Ishikawa (cell line): ENCODE results near the gene MAPK9.

Experiments
- CEBPB ChIP-seq: IDR thresholded peaks from 2 replicates; pipeline ENCODE4 v1.6.1; 2012
- CREB1 ChIP-seq: IDR thresholded peaks from 2 replicates; pipeline ENCODE4 v1.6.1; 2012; ENCODE audit warnings: low read depth
- EP300 ChIP-seq: IDR thresholded peaks from 2 replicates; pipeline ENCODE4 v1.6.1; 2012; ENCODE audit warnings: borderline replicate concordance
- FOXM1 ChIP-seq: IDR thresholded peaks from 2 replicates; pipeline ENCODE4 v1.6.1; 2012; ENCODE audit warnings: low read depth, borderline replicate concordance
- NFIC ChIP-seq: IDR thresholded peaks from 2 replicates; pipeline ENCODE4 v1.6.1; 2012
- RAD21 ChIP-seq: IDR thresholded peaks from 2 replicates; pipeline ENCODE4 v1.6.1; 2012; ENCODE audit warnings: low read depth
- TAF1 ChIP-seq: IDR thresholded peaks from 2 replicates; pipeline ENCODE4 v1.6.1; 2012; ENCODE audit warnings: low read depth, mild to moderate bottlenecking
- TCF12 ChIP-seq: IDR thresholded peaks from 2 replicates; pipeline ENCODE4 v1.6.1; 2012; ENCODE audit warnings: low read depth
- TEAD4 ChIP-seq: IDR thresholded peaks from 2 replicates; pipeline ENCODE4 v1.6.1; 2012
- YY1 ChIP-seq: IDR thresholded peaks from 2 replicates; pipeline ENCODE4 v1.6.1; 2012; ENCODE audit warnings: low read depth
- TF ChIP-seq, protein P1 (sequence below): IDR thresholded peaks from 2 replicates; pipeline ENCODE4 v1.6.1; 2012; ENCODE audit warnings: low read depth, mild to moderate bottlenecking
- TF ChIP-seq, protein P2 (sequence below): IDR thresholded peaks from 2 replicates; pipeline ENCODE4 v1.6.1; 2012
- TF ChIP-seq, protein P3 (sequence below): IDR thresholded peaks from 2 replicates; pipeline ENCODE4 v1.6.1; 2012

DNA sequence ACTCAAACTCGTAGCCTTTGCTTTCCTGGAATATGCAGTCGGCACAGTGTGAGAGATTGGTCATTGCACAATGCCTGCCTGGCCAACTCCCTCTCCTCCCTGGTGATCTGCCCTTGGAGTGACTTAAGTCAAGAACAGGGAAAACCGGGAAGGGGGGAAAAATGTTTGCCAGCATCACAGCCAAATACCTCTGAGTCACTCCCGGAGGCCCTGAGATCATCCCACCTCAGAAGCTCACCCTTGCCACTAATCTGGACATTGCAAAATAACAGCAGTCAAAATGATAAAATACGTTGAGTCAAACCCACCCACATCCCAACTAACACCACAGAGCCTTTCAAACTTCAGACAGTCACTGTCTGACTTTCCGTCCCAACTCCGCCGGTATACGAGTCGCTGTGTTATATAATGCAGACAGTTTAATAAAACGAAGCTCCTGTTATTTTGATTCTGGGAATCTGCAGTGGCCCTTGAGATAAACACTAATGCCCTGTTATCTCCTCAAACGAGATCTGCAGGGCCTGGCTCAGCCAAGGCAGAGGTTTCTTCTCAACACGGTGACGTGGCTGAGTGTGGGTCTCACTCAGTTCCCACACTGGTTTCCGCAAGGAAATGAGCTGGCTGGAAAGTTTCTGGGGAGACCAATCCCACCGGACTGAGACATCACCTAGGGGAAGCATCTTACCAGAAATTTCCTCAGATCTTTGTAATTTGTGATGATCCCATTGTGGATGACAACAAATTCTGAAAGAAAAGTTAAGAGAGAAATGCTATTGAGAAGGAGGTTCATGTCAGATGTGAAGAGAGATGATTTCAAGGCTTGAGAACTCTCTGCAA is 39.1 kb upstream of the MAPK9 start:
- TF ChIP-seq, protein P1, sequence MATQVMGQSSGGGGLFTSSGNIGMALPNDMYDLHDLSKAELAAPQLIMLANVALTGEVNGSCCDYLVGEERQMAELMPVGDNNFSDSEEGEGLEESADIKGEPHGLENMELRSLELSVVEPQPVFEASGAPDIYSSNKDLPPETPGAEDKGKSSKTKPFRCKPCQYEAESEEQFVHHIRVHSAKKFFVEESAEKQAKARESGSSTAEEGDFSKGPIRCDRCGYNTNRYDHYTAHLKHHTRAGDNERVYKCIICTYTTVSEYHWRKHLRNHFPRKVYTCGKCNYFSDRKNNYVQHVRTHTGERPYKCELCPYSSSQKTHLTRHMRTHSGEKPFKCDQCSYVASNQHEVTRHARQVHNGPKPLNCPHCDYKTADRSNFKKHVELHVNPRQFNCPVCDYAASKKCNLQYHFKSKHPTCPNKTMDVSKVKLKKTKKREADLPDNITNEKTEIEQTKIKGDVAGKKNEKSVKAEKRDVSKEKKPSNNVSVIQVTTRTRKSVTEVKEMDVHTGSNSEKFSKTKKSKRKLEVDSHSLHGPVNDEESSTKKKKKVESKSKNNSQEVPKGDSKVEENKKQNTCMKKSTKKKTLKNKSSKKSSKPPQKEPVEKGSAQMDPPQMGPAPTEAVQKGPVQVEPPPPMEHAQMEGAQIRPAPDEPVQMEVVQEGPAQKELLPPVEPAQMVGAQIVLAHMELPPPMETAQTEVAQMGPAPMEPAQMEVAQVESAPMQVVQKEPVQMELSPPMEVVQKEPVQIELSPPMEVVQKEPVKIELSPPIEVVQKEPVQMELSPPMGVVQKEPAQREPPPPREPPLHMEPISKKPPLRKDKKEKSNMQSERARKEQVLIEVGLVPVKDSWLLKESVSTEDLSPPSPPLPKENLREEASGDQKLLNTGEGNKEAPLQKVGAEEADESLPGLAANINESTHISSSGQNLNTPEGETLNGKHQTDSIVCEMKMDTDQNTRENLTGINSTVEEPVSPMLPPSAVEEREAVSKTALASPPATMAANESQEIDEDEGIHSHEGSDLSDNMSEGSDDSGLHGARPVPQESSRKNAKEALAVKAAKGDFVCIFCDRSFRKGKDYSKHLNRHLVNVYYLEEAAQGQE = no peak
- TF ChIP-seq EP300 (no peak), TCF12 (no peak), RAD21 (no peak), YY1 (no peak), FOXM1 (no peak), CREB1 (no peak), TEAD4 (peak; percentile 15; the same call in 1 of the 2 replicates), CEBPB (peak; percentile 89), NFIC (peak; percentile 31; the same call in 1 of the 2 replicates), TAF1 (no peak)
- TF ChIP-seq, protein P2, sequence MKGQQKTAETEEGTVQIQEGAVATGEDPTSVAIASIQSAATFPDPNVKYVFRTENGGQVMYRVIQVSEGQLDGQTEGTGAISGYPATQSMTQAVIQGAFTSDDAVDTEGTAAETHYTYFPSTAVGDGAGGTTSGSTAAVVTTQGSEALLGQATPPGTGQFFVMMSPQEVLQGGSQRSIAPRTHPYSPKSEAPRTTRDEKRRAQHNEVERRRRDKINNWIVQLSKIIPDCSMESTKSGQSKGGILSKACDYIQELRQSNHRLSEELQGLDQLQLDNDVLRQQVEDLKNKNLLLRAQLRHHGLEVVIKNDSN = no peak
- TF ChIP-seq, protein P3, sequence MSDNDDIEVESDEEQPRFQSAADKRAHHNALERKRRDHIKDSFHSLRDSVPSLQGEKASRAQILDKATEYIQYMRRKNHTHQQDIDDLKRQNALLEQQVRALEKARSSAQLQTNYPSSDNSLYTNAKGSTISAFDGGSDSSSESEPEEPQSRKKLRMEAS = no peak
